Endothelial cell (in vitro differentiated cells): ENCODE data around the gene SYNJ2. TPM values are rescaled to one million over a fixed set of nuclear protein-coding genes. Genes with fewer than 3 reads are reported as not detected.
A peak's percentile ranks its signal among the peaks of the same experiment; 100 is the strongest.

Experiments used
- DNase-seq: peaks from one replicate; pipeline ENCODE4 v3.0.0; 2021; ENCODE audit warnings: low spot score
- H3K27ac Mint-ChIP-seq: one replicate; pipeline ENCODE4 v1.8.0; 2021; ENCODE audit warnings: mixed read lengths, inconsistent platforms; ENCODE audit not compliant: unreplicated experiment
- H3K27me3 Mint-ChIP-seq: one replicate; pipeline ENCODE4 v1.8.0; 2021; ENCODE audit warnings: mild to moderate bottlenecking, moderate library complexity, mixed read lengths, inconsistent platforms; ENCODE audit not compliant: unreplicated experiment
- H3K36me3 Mint-ChIP-seq: one replicate; pipeline ENCODE4 v1.8.0; 2021; ENCODE audit warnings: mild to moderate bottlenecking, low read depth, mixed read lengths, inconsistent platforms; ENCODE audit not compliant: unreplicated experiment
- H3K4me1 Mint-ChIP-seq: one replicate; pipeline ENCODE4 v1.8.0; 2021; ENCODE audit warnings: mild to moderate bottlenecking, mixed read lengths, inconsistent platforms; ENCODE audit not compliant: unreplicated experiment
- H3K4me3 Mint-ChIP-seq: one replicate; pipeline ENCODE4 v1.8.0; 2021; ENCODE audit warnings: mild to moderate bottlenecking, mixed read lengths, inconsistent platforms; ENCODE audit not compliant: unreplicated experiment
- H3K9me3 Mint-ChIP-seq: one replicate; pipeline ENCODE4 v1.8.0; 2021; ENCODE audit warnings: mixed read lengths, inconsistent platforms; ENCODE audit not compliant: unreplicated experiment
- total RNA-seq: library from RNA; stranded (reverse); fragmentation: NEBNext Ultra II Directional; extraction: Animal tissue kit (Norgen Biotek cat#: 25700); gene quantifications from one replicate; pipeline ENCODE4 v1.2.1, GENCODE V29; 2021; ENCODE audit not compliant: unreplicated experiment
- TF ChIP-seq, protein P1 (sequence below): fragments of 200-600 bp; sonication (generic); IDR thresholded peaks from one replicate; pipeline ENCODE4 v1.5.0; 2021; ENCODE audit warnings: antibody characterized with exemption; ENCODE audit not compliant: unreplicated experiment

The SYNJ2 gene
- total RNA-seq, 1 donor from 2014 or later, result 33.7 TPM

DNA sequence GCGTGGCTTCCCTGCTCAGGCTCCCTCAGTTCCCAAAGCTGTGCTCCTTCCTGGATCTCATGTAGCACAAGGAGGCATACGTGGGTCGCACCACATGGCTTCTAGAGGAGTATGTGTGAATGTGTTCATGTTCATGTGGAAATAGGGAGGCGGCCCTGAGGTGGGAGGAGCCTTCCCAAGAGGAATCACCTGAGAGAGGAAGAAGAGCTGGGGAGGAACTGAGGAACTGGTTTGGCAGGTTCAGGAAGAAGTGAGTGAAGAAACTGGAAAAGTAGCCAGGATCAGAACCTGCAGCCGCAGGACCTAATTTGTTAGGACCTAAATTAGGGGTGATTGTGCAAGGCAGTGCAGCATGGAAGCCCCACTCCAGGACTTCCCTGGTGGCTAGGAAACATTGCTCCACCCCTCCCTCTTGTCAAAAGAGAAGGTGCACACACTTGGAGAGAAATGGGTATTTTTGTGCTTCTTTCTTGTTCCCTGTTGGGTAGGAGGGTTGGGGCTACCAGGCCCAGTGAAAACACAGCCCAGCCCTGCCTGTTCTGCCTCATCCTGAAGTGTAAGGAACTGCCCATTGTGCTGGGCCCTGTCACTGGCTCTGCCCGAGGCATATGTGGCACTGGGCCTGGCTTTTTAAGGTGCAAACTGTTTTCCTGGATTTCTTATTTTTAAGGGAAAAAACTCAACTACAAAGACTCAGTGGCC lies 20.7 kb downstream of the SYNJ2 start:
- Mint-ChIP-seq H3K27ac (peak overlapping the region; percentile 93), H3K4me3 (peak overlapping the region; percentile 43), H3K9me3 (no peaks in the 10 kb centered on the region), H3K36me3 (peaks cover 29% of the 10 kb centered on the region), H3K27me3 (peaks cover 19% of the 10 kb centered on the region), H3K4me1 (peaks cover 42% of the 10 kb centered on the region)
- no peak for DNase-seq
- TF ChIP-seq, protein P1, sequence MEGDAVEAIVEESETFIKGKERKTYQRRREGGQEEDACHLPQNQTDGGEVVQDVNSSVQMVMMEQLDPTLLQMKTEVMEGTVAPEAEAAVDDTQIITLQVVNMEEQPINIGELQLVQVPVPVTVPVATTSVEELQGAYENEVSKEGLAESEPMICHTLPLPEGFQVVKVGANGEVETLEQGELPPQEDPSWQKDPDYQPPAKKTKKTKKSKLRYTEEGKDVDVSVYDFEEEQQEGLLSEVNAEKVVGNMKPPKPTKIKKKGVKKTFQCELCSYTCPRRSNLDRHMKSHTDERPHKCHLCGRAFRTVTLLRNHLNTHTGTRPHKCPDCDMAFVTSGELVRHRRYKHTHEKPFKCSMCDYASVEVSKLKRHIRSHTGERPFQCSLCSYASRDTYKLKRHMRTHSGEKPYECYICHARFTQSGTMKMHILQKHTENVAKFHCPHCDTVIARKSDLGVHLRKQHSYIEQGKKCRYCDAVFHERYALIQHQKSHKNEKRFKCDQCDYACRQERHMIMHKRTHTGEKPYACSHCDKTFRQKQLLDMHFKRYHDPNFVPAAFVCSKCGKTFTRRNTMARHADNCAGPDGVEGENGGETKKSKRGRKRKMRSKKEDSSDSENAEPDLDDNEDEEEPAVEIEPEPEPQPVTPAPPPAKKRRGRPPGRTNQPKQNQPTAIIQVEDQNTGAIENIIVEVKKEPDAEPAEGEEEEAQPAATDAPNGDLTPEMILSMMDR, result no peak

DNA sequence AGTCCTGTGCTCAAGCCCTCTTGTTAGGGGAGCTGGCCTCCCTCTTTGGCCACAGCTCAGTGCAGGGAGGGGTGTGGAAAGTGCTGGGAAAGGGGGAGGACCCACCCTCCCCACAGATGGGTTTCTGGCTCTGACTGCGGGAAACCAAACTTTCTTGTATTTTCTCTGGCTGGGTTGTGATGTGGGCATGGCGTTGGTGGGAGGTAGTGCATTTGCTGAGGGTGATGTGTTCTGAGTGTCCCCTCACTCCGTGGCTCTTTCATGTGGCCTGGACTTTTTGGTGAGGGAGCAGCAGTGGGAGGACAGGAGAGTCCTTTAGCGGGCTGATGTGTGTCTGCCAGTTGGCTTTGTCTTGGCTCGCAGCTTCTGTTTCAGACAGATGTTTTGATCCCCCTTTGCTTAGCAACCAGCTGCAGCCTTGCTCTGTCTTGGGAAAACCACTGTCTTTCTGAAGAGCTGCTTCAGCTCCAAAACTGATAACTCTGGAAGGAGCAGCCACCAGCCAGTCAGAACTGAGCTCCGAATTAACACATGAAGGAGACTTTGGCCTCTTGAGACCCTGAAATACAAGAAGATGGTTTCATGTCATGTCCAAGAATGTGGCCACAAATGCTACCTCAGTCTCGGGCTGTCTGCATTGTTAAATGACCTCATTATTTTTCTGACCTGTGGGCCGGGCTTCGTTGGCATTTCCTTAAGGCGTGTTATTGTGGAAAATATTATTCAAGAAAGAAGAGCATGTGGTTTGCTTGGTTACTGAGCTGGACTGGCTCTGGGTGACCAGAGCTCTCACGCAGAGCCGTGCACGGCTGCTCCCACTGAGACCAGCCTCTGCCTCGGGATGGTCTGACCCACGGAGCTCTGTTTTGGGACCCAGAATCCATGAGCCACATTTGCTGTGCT lies 21.5 kb downstream of the SYNJ2 start:
- DNase-seq, result no peak
- H3K9me3 Mint-ChIP-seq, result no peaks in the 10 kb centered on the region
- H3K4me1 Mint-ChIP-seq, result peaks cover 40% of the 10 kb centered on the region
- TF ChIP-seq, protein P1, result no peak
- peak overlapping the region; percentile 75 for H3K4me3 Mint-ChIP-seq
- peaks cover 30% of the 10 kb centered on the region for H3K36me3 Mint-ChIP-seq
- peaks cover 20% of the 10 kb centered on the region for H3K27me3 Mint-ChIP-seq
- peak overlapping the region; percentile 93 for H3K27ac Mint-ChIP-seq

DNA sequence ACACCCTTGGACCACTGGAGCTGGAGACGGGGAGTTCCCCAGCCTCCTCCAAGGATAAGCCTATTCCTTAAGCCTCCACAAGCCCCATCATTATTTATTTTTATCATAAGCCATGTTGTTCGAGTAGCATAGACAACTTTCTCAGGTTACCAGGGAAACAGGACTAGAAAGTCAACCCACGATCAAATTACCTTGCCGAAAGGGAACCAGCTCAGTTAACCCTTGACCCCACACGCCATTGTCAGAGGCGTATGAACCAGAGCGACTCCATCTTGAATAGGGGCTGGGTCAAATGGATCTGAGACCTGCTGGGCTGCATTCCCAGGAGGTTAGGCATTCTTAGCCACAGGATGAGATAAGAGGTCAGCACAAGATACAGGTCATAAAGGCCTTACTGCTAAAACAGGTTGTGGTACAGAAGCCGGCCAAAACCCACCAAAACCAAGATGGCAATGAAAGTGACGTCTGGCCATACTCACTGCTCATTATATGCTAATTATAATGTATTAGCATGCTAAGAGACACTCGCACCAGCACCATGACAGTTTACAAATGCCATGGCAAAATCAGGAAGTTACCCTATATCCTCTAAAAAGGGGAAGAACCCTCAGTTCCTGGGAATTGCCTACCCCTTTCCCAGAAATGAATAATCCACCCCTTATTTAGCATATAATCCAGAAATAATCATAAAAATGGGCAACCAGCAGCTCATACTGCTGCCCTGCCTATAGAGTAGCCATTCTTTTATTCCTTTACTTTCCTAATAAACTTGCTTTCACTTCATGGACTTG lies 22.4 kb downstream of the SYNJ2 start:
- TF ChIP-seq, protein P1, result no peak
- DNase-seq, result no peak
- Mint-ChIP-seq H3K4me1 (peaks cover 49% of the 10 kb centered on the region), H3K4me3 (no peak overlapping the region), H3K36me3 (peaks cover 31% of the 10 kb centered on the region), H3K27ac (peak overlapping the region; percentile 70), H3K9me3 (no peaks in the 10 kb centered on the region), H3K27me3 (peaks cover 22% of the 10 kb centered on the region)

DNA sequence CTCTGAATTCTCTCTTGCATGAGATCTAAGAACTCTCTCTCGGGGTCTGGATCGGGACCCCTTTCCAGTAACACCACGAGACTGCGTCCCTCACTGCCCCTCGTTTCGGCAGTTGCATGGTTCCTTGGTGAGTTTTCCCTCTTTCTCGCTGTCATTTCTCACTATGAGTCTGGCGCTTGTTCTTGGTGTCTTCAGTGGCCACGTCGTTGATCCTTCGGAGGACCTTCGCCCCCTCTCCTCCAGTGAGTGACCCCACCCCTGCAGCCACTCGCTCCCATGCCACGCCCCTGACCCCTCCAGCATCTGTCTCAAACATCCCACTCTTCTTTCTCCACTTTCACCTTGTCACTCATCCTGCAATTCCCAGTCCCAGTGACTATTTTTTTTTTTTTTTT lies 23.0 kb downstream of the SYNJ2 start:
- H3K27ac Mint-ChIP-seq, result peak overlapping the region; percentile 8

More for the DNA sequence above, 23.0 kb downstream of the SYNJ2 start:
- Mint-ChIP-seq H3K9me3 (no peaks in the 10 kb centered on the region), H3K27me3 (peaks cover 27% of the 10 kb centered on the region), H3K4me3 (no peak overlapping the region), H3K36me3 (peaks cover 34% of the 10 kb centered on the region), H3K4me1 (peaks cover 55% of the 10 kb centered on the region)
- no peak for DNase-seq
- TF ChIP-seq, protein P1, result no peak
